Smooth muscle cell (in vitro differentiated cells): ENCODE data around the gene MBD6. TPM values are rescaled to one million over a fixed set of nuclear protein-coding genes. Genes with fewer than 3 reads are reported as not detected.

Source experiments
- DNase-seq: peaks from one replicate; lab custom pipeline; 2025; ENCODE audit not compliant: unreplicated experiment; lab: John Stamatoyannopoulos, UW
- H2AFZ ChIP-seq: fragments of 200-600 bp; sonication (generic); 2 replicates; pipeline ENCODE4 v1.6.0; 2016; ENCODE audit warnings: antibody characterized with exemption, low read depth, mild to moderate bottlenecking
- H3F3A ChIP-seq: fragments of 200-600 bp; sonication (generic); 2 replicates; pipeline ENCODE4 v1.6.0; 2017; ENCODE audit warnings: antibody characterized with exemption, low read depth
- H3K27ac ChIP-seq: fragments of 200-600 bp; sonication (generic); 2 replicates; pipeline ENCODE4 v1.5.1; 2016; ENCODE audit warnings: low read depth, mild to moderate bottlenecking
- H3K27me3 ChIP-seq: fragments of 200-600 bp; sonication (generic); 2 replicates; pipeline ENCODE4 v1.6.1; 2016; ENCODE audit warnings: low read depth, mild to moderate bottlenecking
- H3K36me3 ChIP-seq: fragments of 200-600 bp; sonication (generic); 2 replicates; pipeline ENCODE4 v1.5.1; 2016; ENCODE audit warnings: low read depth
- H3K4me1 ChIP-seq: fragments of 200-600 bp; sonication (generic); 2 replicates; pipeline ENCODE4 v1.5.1; 2016; ENCODE audit warnings: low read depth
- H3K4me2 ChIP-seq: fragments of 200-600 bp; sonication (generic); 2 replicates; pipeline ENCODE4 v1.6.0; 2016; ENCODE audit warnings: mild to moderate bottlenecking
- H3K4me3 ChIP-seq: fragments of 200-600 bp; sonication (generic); 2 replicates; pipeline ENCODE4 v1.5.1; 2016; ENCODE audit warnings: mild to moderate bottlenecking
- H3K79me2 ChIP-seq: fragments of 200-600 bp; sonication (generic); 2 replicates; pipeline ENCODE4 v1.6.0; 2016; ENCODE audit warnings: low read depth, mild to moderate bottlenecking
- H3K9ac ChIP-seq: fragments of 200-600 bp; sonication (generic); 2 replicates; pipeline ENCODE4 v1.6.0; 2016; ENCODE audit warnings: low read depth
- H3K9me3 ChIP-seq: fragments of 200-600 bp; sonication (generic); replicated peaks from 2 replicates; pipeline ENCODE4 v1.5.1; 2016; ENCODE audit warnings: low read depth
- H4K20me1 ChIP-seq: fragments of 200-600 bp; sonication (generic); 2 replicates; pipeline ENCODE4 v1.6.0; 2016; ENCODE audit warnings: low read depth
- CTCF ChIP-seq: fragments of 200-600 bp; sonication (generic); IDR thresholded peaks from 2 replicates; pipeline ENCODE4 v1.5.1; 2017; ENCODE audit warnings: borderline replicate concordance, mild to moderate bottlenecking, antibody characterized with exemption; ENCODE audit not compliant: insufficient read depth, poor library complexity, severe bottlenecking
- WGBS: methylation state at CpG from one replicate; pipeline ENCODE4 v1.1.7; 2016; ENCODE audit warnings: low lambda C conversion rate; 5-methylcytosine and 5-hydroxymethylcytosine counted together
- polyA plus RNA-seq: library from polyadenylated mRNA; unstranded; fragments of >200 nt; fragmentation: Nextera tagmentation; extraction: Ambion mirVana; gene quantifications from 2 replicates; pipeline ENCODE4 v1.2.1, GENCODE V29; 2016
- total RNA-seq: library from RNA; depleted of rRNA; stranded (reverse); fragments of >200 nt; gene quantifications from 2 replicates; pipeline ENCODE4 v1.2.3, GENCODE V29; 2014

MBD6 gene
- total and polyA plus RNA-seq, 2 experiments from 2014 or later, result 3.7 to 11.7 TPM

DNA sequence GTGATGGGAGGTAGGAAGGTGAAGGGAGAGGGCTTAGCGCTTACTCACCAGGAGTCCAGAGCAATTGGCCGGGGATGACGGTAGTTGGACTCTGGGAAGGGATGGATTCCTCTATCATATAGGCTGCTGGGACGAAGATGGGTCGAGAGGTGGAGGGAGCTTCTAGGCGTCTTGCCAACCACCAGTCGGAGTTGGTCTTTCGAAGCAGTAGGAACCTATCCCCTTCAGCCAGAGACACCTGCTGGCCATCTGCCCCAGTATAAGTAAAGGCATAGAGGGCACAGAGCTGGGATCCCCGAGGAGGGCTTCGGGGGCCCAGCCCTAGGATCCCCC, 43.6 kb upstream of the MBD6 start:
- H3K9ac ChIP-seq, result no peak overlapping the region
- H3K4me1 ChIP-seq, result peaks cover 13% of the 10 kb centered on the region
- H3K4me3 ChIP-seq, result no peak overlapping the region
- no peaks in the 10 kb centered on the region for H4K20me1 ChIP-seq
- H3K36me3 ChIP-seq, result no peaks in the 10 kb centered on the region
- H3F3A ChIP-seq, result no peaks in the 10 kb centered on the region
- TF ChIP-seq CTCF, result no peak
- no peaks in the 10 kb centered on the region for H3K79me2 ChIP-seq
- no peak for DNase-seq
- no peak overlapping the region for H2AFZ ChIP-seq
- WGBS, result 92% methylated on average over 10 of the region's 10 CpGs
- no peaks in the 10 kb centered on the region for H3K9me3 ChIP-seq
- H3K27ac ChIP-seq, result no peak overlapping the region
- H3K4me2 ChIP-seq, result no peak overlapping the region
- peaks cover 46% of the 10 kb centered on the region for H3K27me3 ChIP-seq

DNA sequence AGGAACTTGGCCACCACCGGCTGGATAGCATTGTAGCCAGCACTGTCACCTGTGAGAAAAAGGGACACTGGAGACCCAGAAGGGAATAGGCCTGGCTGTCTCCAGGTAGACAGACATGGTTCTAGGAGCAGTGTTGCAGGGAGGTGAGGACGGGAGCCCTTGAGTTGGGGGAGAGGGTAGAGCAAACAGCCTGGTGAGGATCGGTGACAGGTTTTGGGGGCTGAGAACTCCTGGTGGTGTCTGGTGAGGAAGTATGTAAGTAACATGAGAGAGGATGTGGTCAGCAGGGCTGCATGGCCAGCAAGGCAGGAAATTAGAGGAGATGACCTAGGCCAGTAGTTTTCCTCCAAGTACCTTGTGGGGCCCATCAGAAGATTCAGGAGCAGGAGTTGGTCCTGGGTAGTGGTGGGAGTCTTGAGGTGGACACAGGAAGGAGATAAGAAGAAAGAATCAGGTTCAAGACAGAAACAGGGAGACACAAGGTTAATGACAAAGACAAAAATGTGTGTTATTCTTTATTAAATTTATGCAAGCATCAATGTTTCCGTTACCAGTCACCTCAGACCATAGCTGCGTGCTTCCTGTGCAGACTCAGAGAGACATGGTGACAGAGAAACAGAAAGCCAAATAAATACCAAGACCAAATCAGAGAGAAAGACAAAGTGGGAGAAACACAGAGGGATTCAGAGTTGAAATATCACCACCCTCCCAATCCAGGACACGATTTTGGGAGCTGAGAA, 43.1 kb upstream of the MBD6 start, which contains the start of gene ARHGAP9:
ARHGAP9 (minus strand) TSS at position 491 of the 740 bp plus-strand sequence; CDS start at position 31, 460 bp downstream.
- WGBS, result 87% methylated on average over 6 of the region's 6 CpGs
- H3K27me3 ChIP-seq, result peaks cover 41% of the 10 kb centered on the region
- no peak for DNase-seq
- H3K9me3 ChIP-seq, result no peaks in the 10 kb centered on the region
- no peak within 1 kb of the TSS for H3K4me2 ChIP-seq
- H3K79me2 ChIP-seq, result no peaks in the 10 kb centered on the region
- no peak within 1 kb of the TSS for H2AFZ ChIP-seq
- H3K9ac ChIP-seq, result no peak within 1 kb of the TSS
- no peak within 1 kb of the TSS for H3K27ac ChIP-seq
- no peak for TF ChIP-seq CTCF
- H3F3A ChIP-seq, result no peaks in the 10 kb centered on the region
- no peaks in the 10 kb centered on the region for H3K36me3 ChIP-seq
- H3K4me1 ChIP-seq, result peaks cover 13% of the 10 kb centered on the region
- no peak within 1 kb of the TSS for H3K4me3 ChIP-seq
- no peaks in the 10 kb centered on the region for H4K20me1 ChIP-seq

GRCh38 chr12:57481671-57482070, 41.0 kb upstream of the MBD6 start:
- no peaks in the 10 kb centered on the region for H3F3A ChIP-seq
- no peaks in the 10 kb centered on the region for H3K9me3 ChIP-seq
- no peak overlapping the region for H2AFZ ChIP-seq
- DNase-seq, result no peak
- H3K27ac ChIP-seq, result no peak overlapping the region
- no peaks in the 10 kb centered on the region for H3K4me1 ChIP-seq
- peaks cover 20% of the 10 kb centered on the region for H3K27me3 ChIP-seq
- no peak overlapping the region for H3K9ac ChIP-seq
- no peaks in the 10 kb centered on the region for H4K20me1 ChIP-seq
- H3K4me3 ChIP-seq, result no peak overlapping the region
- no peak for TF ChIP-seq CTCF
- WGBS, result 82% methylated on average over 1 of the region's 1 CpG
- no peak overlapping the region for H3K4me2 ChIP-seq
- H3K36me3 ChIP-seq, result no peaks in the 10 kb centered on the region
- H3K79me2 ChIP-seq, result no peaks in the 10 kb centered on the region

DNA sequence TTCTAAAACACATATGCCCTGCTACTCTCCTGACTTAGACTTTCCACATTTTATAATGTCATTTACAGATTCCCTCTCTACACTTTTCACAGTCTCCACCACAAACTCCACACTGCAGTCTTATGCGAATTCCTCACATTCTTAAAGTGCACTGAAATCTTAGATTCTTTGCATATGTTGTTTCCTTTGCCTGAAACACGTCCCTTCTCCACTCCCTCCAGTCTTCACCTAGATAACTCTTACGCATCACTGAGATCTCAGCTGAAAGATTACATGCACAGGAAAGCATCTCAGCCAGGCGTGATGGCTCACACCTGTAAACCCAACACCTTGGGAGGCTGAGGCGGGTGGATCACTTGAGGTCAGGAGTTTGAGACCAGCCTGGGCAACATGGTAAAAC, 39.2 kb upstream of the MBD6 start:
- H3K79me2 ChIP-seq, result peaks cover 7% of the 10 kb centered on the region
- H3K4me1 ChIP-seq, result peaks cover under 1% of the 10 kb centered on the region
- no peaks in the 10 kb centered on the region for H3F3A ChIP-seq
- DNase-seq, result no peak
- H3K9me3 ChIP-seq, result no peaks in the 10 kb centered on the region
- TF ChIP-seq CTCF, result no peak
- H3K4me3 ChIP-seq, result no peak overlapping the region
- H2AFZ ChIP-seq, result no peak overlapping the region
- H3K36me3 ChIP-seq, result no peaks in the 10 kb centered on the region
- no peaks in the 10 kb centered on the region for H4K20me1 ChIP-seq
- no peak overlapping the region for H3K27ac ChIP-seq
- no peak overlapping the region for H3K4me2 ChIP-seq
- peaks cover 11% of the 10 kb centered on the region for H3K27me3 ChIP-seq
- 38% methylated on average over 5 of the region's 5 CpGs for WGBS
- no peak overlapping the region for H3K9ac ChIP-seq
